AG04449 (cell line): Measurements from ENCODE around the gene CFAP44.

Source experiments
- CTCF ChIA-PET: fragments of 350-600 bp; formaldehyde crosslinking; extraction: SDS; loops from one replicate; lab custom pipeline; 2021; ENCODE audit warnings: antibody characterized with exemption; lab: Yijun Ruan, JAX
- POLR2A ChIA-PET: fragments of 400-600, 350-600 bp; formaldehyde crosslinking; extraction: SDS; loops from one replicate; lab custom pipeline; 2020; ENCODE audit warnings: antibody characterized with exemption, inconsistent platforms; lab: Yijun Ruan, JAX
- DNase-seq: peaks from one replicate; pipeline ENCODE4 v3.0.0-alpha.2; 2010; ENCODE audit warnings: low read depth, low spot score
- H3K4me3 ChIP-seq: 2 replicates; pipeline ENCODE4 v1.5.1; 2011; ENCODE audit warnings: low read depth, mild to moderate bottlenecking, control low read depth, low read length
- CTCF ChIP-seq: IDR thresholded peaks from one replicate; pipeline ENCODE4 v1.5.1; 2011; ENCODE audit warnings: mild to moderate bottlenecking, moderate library complexity, low read length, control low read depth, inconsistent platforms; ENCODE audit not compliant: insufficient read depth; ENCODE audit errors: missing control alignments

The CFAP44 gene

GRCh38 chr3:113454630-113455029, 13.3 kb upstream of the CFAP44 start:
- no peak for TF ChIP-seq CTCF
- CTCF ChIA-PET = interaction anchor here (1.1 kb wide), 1 partner anchor 39 kb away, joined by 4 read pairs; no protein-coding TSS in a partner anchor
- POLR2A ChIA-PET = no interaction called here
- no peak for DNase-seq
- H3K4me3 ChIP-seq = no peak overlapping the region

GRCh38 chr3:113454057-113454456, 12.8 kb upstream of the CFAP44 start:
- CTCF ChIA-PET = interaction anchor here (1.2 kb wide), 1 partner anchor 39 kb away, joined by 3 read pairs; no protein-coding TSS in a partner anchor
- POLR2A ChIA-PET = no interaction called here
- DNase-seq = no peak
- no peak for TF ChIP-seq CTCF
- H3K4me3 ChIP-seq = no peak overlapping the region

GRCh38 chr3:113450911-113451310, 9.6 kb upstream of the CFAP44 start:
- POLR2A ChIA-PET = no interaction called here
- DNase-seq = no peak
- no peak for TF ChIP-seq CTCF
- CTCF ChIA-PET = interaction anchor here (0.5 kb wide), 1 partner anchor 1010 kb away, joined by 3 read pairs; no protein-coding TSS in a partner anchor
- no peak overlapping the region for H3K4me3 ChIP-seq

GRCh38 chr3:113439606-113440005, 1.7 kb downstream of the CFAP44 start:
- POLR2A ChIA-PET = no interaction called here
- CTCF ChIA-PET = no interaction called here
- DNase-seq = no peak
- TF ChIP-seq CTCF = no peak
- no peak overlapping the region for H3K4me3 ChIP-seq

- no peak for TF ChIP-seq CTCF
- POLR2A ChIA-PET = no interaction called here
- no peak overlapping the region for H3K4me3 ChIP-seq
- CTCF ChIA-PET = interaction anchor here (0.8 kb wide), 1 partner anchor 58 kb away, joined by 3 read pairs; no protein-coding TSS in a partner anchor
- no peak for DNase-seq
These were observed 3.1 kb downstream of the CFAP44 start for GRCh38 chr3:113438224-113438623.

GRCh38 chr3:113437411-113437810, 3.9 kb downstream of the CFAP44 start:
- no peak for DNase-seq
- ChIA-PET POLR2A (no interaction called here), CTCF (interaction anchor here (1.2 kb wide), 1 partner anchor 56 kb away, joined by 3 read pairs; no protein-coding TSS in a partner anchor)
- TF ChIP-seq CTCF = no peak
- no peak overlapping the region for H3K4me3 ChIP-seq
